Measurements from ENCODE around the gene TPRKB.
A peak's percentile ranks its signal among the peaks of the same experiment; 100 is the strongest.
"Not testable (repeated sequence)": the region's sequence is repeated elsewhere in the genome, so short reads cannot be mapped to it uniquely, and the experiment has no call there.

The TPRKB gene

GRCh38 chr2:73736855-73737779, at the start of gene TPRKB:
TSS of gene TPRKB (minus strand) at chr2:73737345. CDS start at chr2:73734569, 2,776 bp downstream.
- DNase-seq (ENCODE audit: low read depth in 2 of 2), result peak; percentile 98 to 99
- TF ChIP-seq CTCF (IDR thresholded peaks at IDR 0.05; ENCODE audit: low read depth, low read length), result no peak
- H3K4me3 ChIP-seq (replicated peaks in 1 of 2; ENCODE audit: low read depth in 2 of 2, low read length in 2 of 2), result peak within 1 kb of the TSS; percentile 76 to 83

GRCh38 chr2:73783883-73784282, 46.7 kb upstream of the TPRKB start, which contains the start of gene C2orf78:
TSS of gene C2orf78 (plus strand) at chr2:73784183. CDS start at chr2:73784310, 127 bp downstream.
- not testable (repeated sequence) for DNase-seq (ENCODE audit: low read depth in 2 of 2)

GRCh38 chr2:73783402-73783801, 46.3 kb upstream of the TPRKB start:
- H3K4me3 ChIP-seq (replicated peaks in 1 of 2; ENCODE audit: low read depth in 2 of 2, low read length in 2 of 2), result not testable (repeated sequence)
- DNase-seq (ENCODE audit: low read depth in 2 of 2), result peak in 1 of 2 donors; percentile 41

More at GRCh38 chr2:73783883-73784282, 46.7 kb upstream of the TPRKB start, which contains the start of gene C2orf78:
- H3K4me3 ChIP-seq (replicated peaks in 1 of 2; ENCODE audit: low read depth in 2 of 2, low read length in 2 of 2), result not testable (repeated sequence)

- DNase-seq (ENCODE audit: low read depth in 2 of 2), result no peak
- peak overlapping the region; percentile 95 to 98 for H3K4me3 ChIP-seq (replicated peaks in 1 of 2; ENCODE audit: low read depth in 2 of 2, low read length in 2 of 2)
- TF ChIP-seq CTCF (IDR thresholded peaks at IDR 0.05; ENCODE audit: low read depth, low read length), result no peak
Measured at GRCh38 chr2:73780237-73780582, 43.1 kb upstream of the TPRKB start.

GRCh38 chr2:73779467-73780236, 42.5 kb upstream of the TPRKB start, which contains the start of gene DUSP11:
TSS of gene DUSP11 (minus strand) at chr2:73780103. CDS start at chr2:73779974, 129 bp downstream.
- peak; percentile 96 for TF ChIP-seq CTCF (IDR thresholded peaks at IDR 0.05; ENCODE audit: low read depth, low read length)
- peak within 1 kb of the TSS; percentile 95 to 98 for H3K4me3 ChIP-seq (replicated peaks in 1 of 2; ENCODE audit: low read depth in 2 of 2, low read length in 2 of 2)
- peak; percentile 95 to 97 for DNase-seq (ENCODE audit: low read depth in 2 of 2)

- H3K4me3 ChIP-seq (replicated peaks in 1 of 2; ENCODE audit: low read depth in 2 of 2, low read length in 2 of 2), result peak overlapping the region; percentile 95 to 98
- peak in 1 of 2 donors; percentile 12 for DNase-seq (ENCODE audit: low read depth in 2 of 2)
Measured at GRCh38 chr2:73778867-73779466, 41.8 kb upstream of the TPRKB start.

GRCh38 chr2:73776869-73777519, 39.8 kb upstream of the TPRKB start:
- TF ChIP-seq CTCF (IDR thresholded peaks at IDR 0.05; ENCODE audit: low read depth, low read length), result no peak
- DNase-seq (ENCODE audit: low read depth in 2 of 2), result peak in 1 of 2 donors; percentile 53
- H3K4me3 ChIP-seq (replicated peaks in 1 of 2; ENCODE audit: low read depth in 2 of 2, low read length in 2 of 2), result no peak overlapping the region
